Stomach (tissue), 9 donors: Measurements from ENCODE around the gene RAC3. TPM values are rescaled to one million over a fixed set of nuclear protein-coding genes. Genes with fewer than 3 reads are reported as not detected.

Experiments
- DNase-seq, 2 donors: peaks; one replicate each; pipeline versions ENCODE4 v3.0.0 to v3.0.0-alpha.2; 2013 to 2019
- H3K27ac ChIP-seq, 5 donors: fragments of 200-600 bp in 4 of 5; sonication (generic) in 4 of 5; one replicate each; pipeline ENCODE4 v1.5.1; 2013 to 2019; ENCODE audit warnings: mild to moderate bottlenecking in 1 of 5, moderate library complexity in 1 of 5
- H3K27me3 ChIP-seq, 3 donors: fragments of 200-600 bp; sonication (generic); one replicate each; pipeline ENCODE4 v1.5.1; 2017 to 2019; ENCODE audit warnings: mixed run types in 1 of 3
- H3K36me3 ChIP-seq, 4 donors: fragments of 200-600 bp; sonication (generic); 1 replicate in 3 of 4; 2 replicates in 1 of 4; pipeline ENCODE4 v1.5.1; 2016 to 2019
- H3K4me1 ChIP-seq, 4 donors: fragments of 200-600 bp; sonication (generic); one replicate each; pipeline ENCODE4 v1.5.1; 2016 to 2019
- H3K4me3 ChIP-seq, 4 donors: fragments of 200-600 bp; sonication (generic) in 3 of 4; one replicate each; pipeline ENCODE4 v1.5.1; 2016 to 2019; ENCODE audit warnings: mild to moderate bottlenecking in 1 of 4
- H3K9me3 ChIP-seq, 4 donors: fragments of 200-600 bp; sonication (generic); one replicate each; pipeline ENCODE4 v1.5.1; 2016 to 2019
- CTCF ChIP-seq, 7 experiments: fragments of 450-650 bp in 4 of 7; fragments of 200-600 bp in 3 of 7; sonication (generic) in 3 of 7; IDR thresholded peaks; one replicate each; pipeline ENCODE4 v1.5.1; 2016 to 2019; ENCODE audit warnings: antibody characterized with exemption in 7 of 7, control low read depth in 2 of 7, mild to moderate bottlenecking in 1 of 7
- EP300 ChIP-seq: sonication (generic); formaldehyde crosslinking; IDR thresholded peaks from one replicate; pipeline ENCODE4 v1.6.1; 2017; ENCODE audit warnings: antibody characterized with exemption
- POLR2A ChIP-seq, 4 donors: fragments of 450-650 bp; IDR thresholded peaks; one replicate each; pipeline ENCODE4 v1.6.1; 2016; ENCODE audit warnings: antibody characterized with exemption in 4 of 4, control low read depth in 2 of 4, mild to moderate bottlenecking in 1 of 4, moderate library complexity in 1 of 4
- POLR2AphosphoS5 ChIP-seq, 3 donors: sonication (generic); formaldehyde crosslinking; IDR thresholded peaks; one replicate each; pipeline ENCODE4 v1.6.1; 2016; ENCODE audit warnings: antibody characterized with exemption in 3 of 3
- WGBS, 5 donors: extraction: QIAGEN DNeasy Blood & Tissue Kit in 3 of 5; methylation state at CpG; one replicate each; pipeline versions ENCODE4 v1.1.5 to v1.1.7; 2013 to 2018; 5-methylcytosine and 5-hydroxymethylcytosine counted together
- intact Hi-C: fragments of 100-400 bp; cut with DNase I; formaldehyde crosslinking; loops from one replicate; pipeline ENCODE4 v1.15.1; 2023; ENCODE audit warnings: low total_unique reads
- polyA plus RNA-seq, 3 donors: library from polyadenylated mRNA; stranded (reverse); fragments of 200-250 nt; gene quantifications; one replicate each; pipeline ENCODE4 v1.2.3, GENCODE V29; 2013
- total RNA-seq, 5 donors: library from RNA; depleted of rRNA; stranded (reverse); fragments of >200 nt; gene quantifications; one replicate each; pipeline versions ENCODE4 v1.1.0 to v1.2.3, GENCODE V29; 2014 to 2016
- donor health status: healthy with polysubstance abuse.
- donor health status: Bipolar disorder and iron deficiency.
- donor health status: healthy.

Gene RAC3
- total and polyA plus RNA-seq, 8 donors, result 1.2 to 24.8 (median 11.6) TPM; not detected in 1

DNA sequence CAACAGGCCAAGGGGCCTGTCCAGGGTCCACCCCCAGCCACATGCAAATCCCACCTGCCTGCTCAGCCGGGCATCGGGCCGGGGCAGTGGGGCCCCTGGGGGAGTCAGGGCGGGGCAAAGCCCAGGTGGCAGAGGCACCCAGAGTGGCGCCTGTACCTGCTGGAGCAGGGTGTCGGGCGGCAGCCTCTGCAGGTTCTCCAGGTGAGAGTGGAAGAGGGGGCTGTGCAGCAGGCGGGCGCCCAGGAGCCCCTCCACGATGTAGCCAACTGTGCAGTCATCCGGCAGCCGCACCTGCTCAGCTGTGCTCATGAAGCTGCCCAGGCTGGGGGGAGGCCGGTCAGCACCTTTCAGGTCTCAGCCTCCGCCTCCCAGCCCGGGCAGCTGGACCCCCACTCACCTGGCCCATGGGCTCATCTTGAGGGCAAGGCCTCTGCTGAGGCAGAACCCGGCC, 18.1 kb downstream of the RAC3 start:
- Histone ChIP-seq H3K27ac (no peak overlapping the region), H3K4me1 (peaks cover 28 to 52% (median 46%) of the 10 kb centered on the region in 4 donors), H3K4me3 (no peak overlapping the region), H3K27me3 (no peaks in the 10 kb centered on the region), H3K36me3 (peaks cover 5 to 54% (median 47%) of the 10 kb centered on the region in 4 donors), H3K9me3 (no peaks in the 10 kb centered on the region)
- no peak for TF ChIP-seq EP300
- no peak for TF ChIP-seq POLR2A (IDR thresholded peaks at IDR 0.05)
- no peak for TF ChIP-seq CTCF (IDR thresholded peaks at IDR 0.05)
- no peak for TF ChIP-seq POLR2AphosphoS5 (IDR thresholded peaks at IDR 0.05)
- no peak for DNase-seq
- intact Hi-C loops, result no loop called here
- WGBS, 5 donors, result 85 to 100% (median 90%) methylated on average over 4 to 16 of the region's 16 CpGs

DNA sequence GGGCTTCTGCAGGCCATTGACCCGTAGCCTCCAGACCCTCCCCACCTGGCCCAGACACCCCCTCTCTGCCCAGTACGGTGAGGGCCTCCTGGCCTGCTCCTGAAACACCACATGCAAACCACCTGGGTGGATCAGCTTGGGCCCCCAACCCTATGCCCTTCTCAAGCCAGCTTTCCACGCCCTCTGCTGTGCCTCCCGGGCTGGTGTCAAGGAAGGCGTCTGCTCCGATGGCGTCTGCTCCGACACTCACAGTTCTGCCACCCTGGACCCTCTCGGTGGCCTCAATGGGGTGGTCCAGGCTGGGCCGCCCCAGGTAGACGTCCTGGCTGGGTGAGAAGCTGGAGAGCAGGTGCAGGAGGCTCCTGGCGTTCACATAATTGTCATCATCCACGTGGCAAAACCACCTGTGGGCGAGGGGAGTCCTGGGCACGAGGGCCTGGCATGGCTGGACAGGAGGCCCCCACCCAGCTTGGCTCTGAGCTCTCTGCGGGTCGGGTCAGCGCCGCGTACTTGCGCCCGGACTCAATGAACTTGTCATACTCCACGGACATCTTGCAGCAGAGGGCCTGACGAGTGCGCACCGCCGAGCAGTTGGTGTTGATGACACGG, 18.8 kb downstream of the RAC3 start:
- H3K27me3 ChIP-seq, result no peaks in the 10 kb centered on the region
- intact Hi-C loops, result no loop called here
- no peak for DNase-seq
- no peaks in the 10 kb centered on the region for H3K9me3 ChIP-seq
- WGBS, 5 donors, result 85 to 89% (median 86%) methylated on average over 22 to 28 of the region's 28 CpGs
- H3K4me1 ChIP-seq, result peaks cover 28 to 54% (median 48%) of the 10 kb centered on the region in 4 donors
- H3K36me3 ChIP-seq, result peaks cover 12 to 62% (median 54%) of the 10 kb centered on the region in 4 donors
- peak overlapping the region in 1 of 5 donors; percentile 82 for H3K27ac ChIP-seq
- H3K4me3 ChIP-seq, result peak overlapping the region; percentile 67 to 88 (median 86)
- TF ChIP-seq CTCF (IDR thresholded peaks at IDR 0.05), result no peak
- TF ChIP-seq EP300, result no peak
- no peak for TF ChIP-seq POLR2A (IDR thresholded peaks at IDR 0.05)
- TF ChIP-seq POLR2AphosphoS5 (IDR thresholded peaks at IDR 0.05), result no peak

GRCh38 chr17:82050761-82051641, 19.5 kb downstream of the RAC3 start:
- H3K36me3 ChIP-seq, result peaks cover 19 to 69% (median 62%) of the 10 kb centered on the region in 4 donors
- intact Hi-C loops, result no loop called here
- WGBS, 5 donors, result 10 to 28% (median 16%) methylated on average over 29 to 79 of the region's 79 CpGs
- H3K4me1 ChIP-seq, result peaks cover 28 to 55% (median 48%) of the 10 kb centered on the region in 4 donors
- peak overlapping the region; percentile 67 to 88 (median 86) for H3K4me3 ChIP-seq
- no peak for TF ChIP-seq POLR2AphosphoS5 (IDR thresholded peaks at IDR 0.05)
- no peak for TF ChIP-seq POLR2A (IDR thresholded peaks at IDR 0.05)
- H3K27ac ChIP-seq, result peak overlapping the region; percentile 50 to 85 (median 82)
- no peaks in the 10 kb centered on the region for H3K9me3 ChIP-seq
- DNase-seq, result peak in 1 of 2 donors; percentile 56
- H3K27me3 ChIP-seq, result no peaks in the 10 kb centered on the region

- WGBS, 5 donors, result 0 to 2% (median 1%) methylated on average over 30 to 94 of the region's 94 CpGs
- intact Hi-C loops, result no loop called here
Measured at GRCh38 chr17:82051776-82052637, 20.5 kb downstream of the RAC3 start, which contains the start of the genes GPS1 and RFNG. Gene GPS1, plus strand, starts transcription at chr17:82051898. Its CDS starts 34 bp downstream, at chr17:82051932. Gene RFNG, minus strand, starts transcription at chr17:82051811. Its CDS starts 45 bp downstream, at chr17:82051766.

More at GRCh38 chr17:82051776-82052637, 20.5 kb downstream of the RAC3 start, which contains the start of the genes GPS1 and RFNG:
- Histone ChIP-seq H3K36me3 (peaks cover 29 to 72% (median 68%) of the 10 kb centered on the region in 4 donors), H3K4me1 (peaks cover 28 to 55% (median 48%) of the 10 kb centered on the region in 4 donors), H3K27ac (peak within 1 kb of the TSS; percentile 50 to 85 (median 82)), H3K4me3 (peak within 1 kb of the TSS; percentile 67 to 88 (median 86)), H3K27me3 (no peaks in the 10 kb centered on the region), H3K9me3 (no peaks in the 10 kb centered on the region)
- peak; percentile 82 to 93 for DNase-seq
- no peak for TF ChIP-seq POLR2A (IDR thresholded peaks at IDR 0.05)
- TF ChIP-seq CTCF (IDR thresholded peaks at IDR 0.05), result no peak
- no peak for TF ChIP-seq EP300
- peak; percentile 31 to 73 (median 40) for TF ChIP-seq POLR2AphosphoS5 (IDR thresholded peaks at IDR 0.05)
